H1 (cell line): ENCODE measurements around the gene TAF4. TPM values are rescaled to one million over a fixed set of nuclear protein-coding genes. Genes with fewer than 3 reads are reported as not detected.

Source experiments
- CTCF ChIA-PET: fragments of 300-600 bp; sonication (Branson Sonifier 250); formaldehyde crosslinking; loops from one replicate; lab custom pipeline; 2021; ENCODE audit not compliant: partially characterized antibody; lab: Charles Lee
- POLR2A ChIA-PET: fragments of 300-600 bp; sonication (Branson Sonifier 250); formaldehyde crosslinking; loops from one replicate; lab custom pipeline; 2021; ENCODE audit warnings: inconsistent platforms; ENCODE audit not compliant: partially characterized antibody; lab: Charles Lee
- DNase-seq, 2 experiments: peaks; one replicate each; pipeline versions ENCODE4 v3.0.0 to v3.0.0-alpha.2; 2010 to 2022; ENCODE audit warnings: low spot score in 2 of 2, low read depth in 1 of 2, mixed read lengths in 1 of 2
- FAIRE-seq: peaks from 2 replicates; lab custom pipeline; 2011; peaks lifted over from hg19 to GRCh38; lab: Jason Lieb, UNC
- H2AFZ ChIP-seq: 2 replicates; pipeline ENCODE4 v1.8.1; 2012; ENCODE audit warnings: low read length, inconsistent platforms
- H2AK5ac ChIP-seq: 2 replicates; pipeline ENCODE4 v1.6.1; 2013; ENCODE audit warnings: low read depth, low read length
- H2BK120ac ChIP-seq: replicated peaks from 2 replicates; pipeline ENCODE3; 2013; ENCODE audit warnings: low read depth, low read length, inconsistent platforms
- H2BK12ac ChIP-seq: 2 replicates; pipeline ENCODE4 v1.6.1; 2013; ENCODE audit warnings: low read depth, low read length
- H2BK15ac ChIP-seq: 2 replicates; pipeline ENCODE4 v1.6.1; 2013; ENCODE audit warnings: low read length
- H2BK20ac ChIP-seq: 2 replicates; pipeline ENCODE4 v1.6.1; 2013; ENCODE audit warnings: low read length
- H2BK5ac ChIP-seq: 2 replicates; pipeline ENCODE4 v1.6.1; 2013; ENCODE audit warnings: low read depth, low read length
- H3K14ac ChIP-seq: 2 replicates; pipeline ENCODE4 v1.6.1; 2013; ENCODE audit warnings: inconsistent platforms; ENCODE audit not compliant: insufficient read length
- H3K18ac ChIP-seq: 2 replicates; pipeline ENCODE4 v1.6.1; 2013; ENCODE audit warnings: low read length; ENCODE audit errors: extremely low read depth
- H3K23ac ChIP-seq: 2 replicates; pipeline ENCODE4 v1.6.1; 2013; ENCODE audit warnings: inconsistent platforms; ENCODE audit not compliant: insufficient read length
- H3K23me2 ChIP-seq: 2 replicates; pipeline ENCODE4 v1.6.1; 2013; ENCODE audit warnings: low read depth, low read length
- H3K27ac ChIP-seq: 2 replicates; pipeline ENCODE4 v1.6.1; 2011; ENCODE audit warnings: low read depth, low read length, inconsistent platforms
- H3K27me3 ChIP-seq, 4 experiments: replicated peaks in 1 of 4; 1 replicate in 1 of 4; 2 replicates in 3 of 4; pipeline versions ENCODE4 v1.6.1 to v1.8.1; 2011 to 2013; ENCODE audit warnings: low read length in 3 of 4, mild to moderate bottlenecking in 3 of 4, inconsistent platforms in 2 of 4, mixed read lengths in 2 of 4, moderate library complexity in 1 of 4; ENCODE audit not compliant: control insufficient read depth in 3 of 4, insufficient read depth in 3 of 4; ENCODE audit errors: extremely low read depth in 1 of 4
- H3K36me3 ChIP-seq, 4 experiments: 2 replicates each; pipeline versions ENCODE4 v1.6.1 to v1.8.1; 2011 to 2013; ENCODE audit warnings: mild to moderate bottlenecking in 4 of 4, low read length in 3 of 4, moderate library complexity in 2 of 4, control low read depth in 1 of 4, inconsistent platforms in 1 of 4; ENCODE audit not compliant: insufficient read depth in 4 of 4, control insufficient read depth in 2 of 4
- H3K4ac ChIP-seq: replicated peaks from 2 replicates; pipeline ENCODE3; 2013; ENCODE audit warnings: low read length, low read depth, mixed read lengths, inconsistent platforms; ENCODE audit not compliant: insufficient read length
- H3K4me1 ChIP-seq, 4 experiments: replicated peaks in 1 of 4; 1 replicate in 1 of 4; 2 replicates in 3 of 4; pipeline versions ENCODE4 v1.6.1 to v1.8.1; 2011 to 2013; ENCODE audit warnings: low read length in 3 of 4, inconsistent platforms in 2 of 4, mixed read lengths in 1 of 4; ENCODE audit not compliant: insufficient read depth in 4 of 4, control insufficient read depth in 3 of 4
- H3K4me2 ChIP-seq, 2 experiments: 2 replicates each; pipeline versions ENCODE4 v1.6.1 to v1.8.1; 2011 to 2013; ENCODE audit warnings: low read depth in 2 of 2, low read length in 2 of 2, control low read depth in 1 of 2, inconsistent platforms in 1 of 2, mild to moderate bottlenecking in 1 of 2; ENCODE audit not compliant: insufficient read depth in 1 of 2
- H3K4me3 ChIP-seq, 4 experiments: fragments of 200-600, 300-600 bp in 1 of 4; sonication (generic), shearing (Covaris generic), sonication (Bioruptor Twin) in 1 of 4; 2 replicates each; pipeline versions ENCODE4 v1.5.1 to v1.8.1; 2011 to 2016; ENCODE audit warnings: low read length in 4 of 4, low read depth in 3 of 4, control low read depth in 2 of 4, inconsistent platforms in 2 of 4, mild to moderate bottlenecking in 2 of 4, mixed read lengths in 1 of 4, moderate library complexity in 1 of 4; ENCODE audit not compliant: insufficient read depth in 2 of 4; ENCODE audit errors: extremely low read depth in 1 of 4
- H3K56ac ChIP-seq: replicated peaks from 2 replicates; pipeline ENCODE3; 2013; ENCODE audit warnings: low read depth, mild to moderate bottlenecking, mixed read lengths, low read length, inconsistent platforms; ENCODE audit not compliant: insufficient read length
- H3K79me1 ChIP-seq: 2 replicates; pipeline ENCODE4 v1.6.1; 2013; ENCODE audit warnings: low read depth, low read length, control low read depth
- H3K79me2 ChIP-seq, 2 experiments: 2 replicates each; pipeline versions ENCODE4 v1.6.1 to v1.8.1; 2012 to 2013; ENCODE audit warnings: low read length in 2 of 2, mild to moderate bottlenecking in 2 of 2, inconsistent platforms in 1 of 2; ENCODE audit not compliant: insufficient read depth in 2 of 2, control insufficient read depth in 1 of 2
- H3K9ac ChIP-seq, 4 experiments: replicated peaks in 1 of 4; 1 replicate in 1 of 4; 2 replicates in 3 of 4; pipeline versions ENCODE4 v1.6.1 to v1.8.1; 2011 to 2013; ENCODE audit warnings: low read depth in 3 of 4, low read length in 3 of 4, control low read depth in 2 of 4, mild to moderate bottlenecking in 2 of 4, moderate library complexity in 2 of 4, inconsistent platforms in 1 of 4; ENCODE audit errors: extremely low read depth in 1 of 4
- H3K9me3 ChIP-seq, 2 experiments: 2 replicates each; pipeline versions ENCODE4 v1.6.1 to v1.8.1; 2012 to 2013; ENCODE audit warnings: mild to moderate bottlenecking in 2 of 2, moderate library complexity in 2 of 2, control low read depth in 1 of 2, inconsistent platforms in 1 of 2, low read depth in 1 of 2, low read length in 1 of 2, mixed read lengths in 1 of 2; ENCODE audit not compliant: insufficient read depth in 2 of 2
- H4K20me1 ChIP-seq, 2 experiments: replicated peaks in 1 of 2; 2 replicates each; pipeline versions ENCODE3 to v1.8.1; 2011 to 2013; ENCODE audit warnings: inconsistent platforms in 2 of 2, low read length in 2 of 2, mild to moderate bottlenecking in 1 of 2; ENCODE audit not compliant: insufficient read depth in 2 of 2, control insufficient read depth in 1 of 2
- H4K5ac ChIP-seq: 2 replicates; pipeline ENCODE4 v1.6.1; 2013; ENCODE audit warnings: low read length, low read depth, mixed read lengths, inconsistent platforms; ENCODE audit not compliant: insufficient read length
- H4K8ac ChIP-seq: 2 replicates; pipeline ENCODE4 v1.8.0; 2013; ENCODE audit warnings: mild to moderate bottlenecking, moderate library complexity, low read length, inconsistent platforms; ENCODE audit not compliant: insufficient read depth; ENCODE audit errors: extremely low read depth
- H4K91ac ChIP-seq: replicated peaks from 2 replicates; pipeline ENCODE3; 2013; ENCODE audit warnings: low read length, mixed read lengths, inconsistent platforms; ENCODE audit not compliant: insufficient read length
- ASH2L ChIP-seq: fragments of 200-600, 300-600 bp; sonication (generic); IDR thresholded peaks from one replicate; pipeline ENCODE4 v1.7.1; 2017; ENCODE audit warnings: low read length
- CHD1 ChIP-seq: IDR thresholded peaks from 2 replicates; pipeline ENCODE4 v1.6.1; 2012; ENCODE audit warnings: low read depth, low read length, improper control_type of control experiment
- EGR1 ChIP-seq: IDR thresholded peaks from 2 replicates; pipeline ENCODE4 v1.6.1; 2011; ENCODE audit warnings: low read depth, low read length, borderline replicate concordance
- MAFK ChIP-seq: IDR thresholded peaks from 2 replicates; pipeline ENCODE4 v1.6.1; 2012; ENCODE audit warnings: low read depth, mild to moderate bottlenecking, improper control_type of control experiment, low read length
- RBBP5 ChIP-seq: IDR thresholded peaks from 2 replicates; pipeline ENCODE4 v1.7.1; 2012; ENCODE audit warnings: low read depth, mild to moderate bottlenecking, inconsistent platforms, low read length, moderate library complexity, borderline replicate concordance
- SP4 ChIP-seq: IDR thresholded peaks from 2 replicates; pipeline ENCODE4 v1.6.1; 2012; ENCODE audit warnings: low read length, inconsistent platforms
- TBP ChIP-seq: IDR thresholded peaks from 2 replicates; pipeline ENCODE4 v1.6.1; 2011; ENCODE audit warnings: low read depth, low read length, improper control_type of control experiment
- ZNF274 ChIP-seq: IDR thresholded peaks from 2 replicates; pipeline ENCODE4 v1.7.0; 2012; ENCODE audit warnings: low read length, borderline replicate concordance; ENCODE audit errors: extremely low read depth
- WGBS, 2 experiments: shearing (Covaris generic) in 1 of 2; methylation state at CpG; one replicate each; pipeline versions ENCODE4 v1.1.6 to v1.1.7; 2013 to 2015; ENCODE audit warnings: low lambda C conversion rate in 2 of 2, mixed read lengths in 2 of 2, inconsistent platforms in 1 of 2, low coverage in 1 of 2, missing lambda C conversion rate in 1 of 2; ENCODE audit not compliant: insufficient replicate concordance in 2 of 2, insufficient coverage in 1 of 2, insufficient read length in 1 of 2; ENCODE audit errors: extremely low coverage in 1 of 2, missing lambda C conversion rate in 1 of 2; 5-methylcytosine and 5-hydroxymethylcytosine counted together
- polyA plus RNA-seq, 7 experiments: library from polyadenylated mRNA; depleted of rRNA in 3 of 7; stranded (reverse) in 5 of 7; unstranded in 2 of 7; fragments of >200 nt in 5 of 7; fragments of 200-250 nt in 2 of 7; gene quantifications; 1 replicate in 5 of 7; 2 replicates in 1 of 7; 4 replicates in 1 of 7; pipeline versions ENCODE4 v1.2.1 to v1.2.3, GENCODE V29; 2011 to 2013; ENCODE audit warnings: missing spikeins in 2 of 7, mixed read lengths in 2 of 7
- total RNA-seq: library from RNA; stranded (reverse); fragmentation: NEBNext Ultra II Directional; extraction: Animal tissue kit (Norgen Biotek cat#: 25700); gene quantifications from 2 replicates; pipeline ENCODE4 v1.2.1, GENCODE V29; 2021
- TF ChIP-seq, protein P1 (sequence below), 3 experiments: IDR thresholded peaks; 1 replicate in 2 of 3; 2 replicates in 1 of 3; pipeline versions ENCODE4 v1.5.1 to v1.6.1; 2011; ENCODE audit warnings: low read length in 3 of 3, mild to moderate bottlenecking in 3 of 3, inconsistent platforms in 2 of 3, low read depth in 1 of 3, moderate library complexity in 1 of 3; ENCODE audit not compliant: insufficient read depth in 1 of 3; ENCODE audit errors: control extremely low read depth in 1 of 3
- TF ChIP-seq, protein P2 (sequence below): IDR thresholded peaks from 2 replicates; pipeline ENCODE4 v1.6.1; 2012; ENCODE audit warnings: inconsistent platforms

Gene TAF4
- total and polyA plus RNA-seq, 2 of the 8 experiments (the other 6 are each of a cell fraction or from before 2014, with no cell fraction given): 16.0 to 30.1 TPM

DNA sequence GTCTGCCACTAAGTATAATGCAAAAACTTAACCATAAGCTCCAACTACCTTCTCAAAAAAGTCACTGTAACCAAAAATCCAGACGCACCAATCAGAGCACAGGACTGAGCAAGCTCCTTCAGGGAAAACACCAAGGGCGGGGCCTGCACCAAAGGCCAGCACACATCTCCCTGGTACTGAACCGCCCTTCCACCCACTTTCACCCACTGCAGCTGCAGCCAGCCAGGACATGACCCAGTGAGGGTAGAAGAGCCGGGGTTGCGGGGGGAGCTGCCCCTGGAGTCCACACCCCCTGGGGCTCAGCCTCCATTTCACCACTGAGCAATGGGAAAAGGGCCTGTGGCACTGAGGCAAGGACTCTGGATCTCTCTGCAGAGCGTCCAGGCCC lies 54.3 kb downstream of the TAF4 start:
- no peak overlapping the region for H4K5ac ChIP-seq
- H3K27ac ChIP-seq: no peak overlapping the region
- no peak overlapping the region for H3K4me3 ChIP-seq
- no peak for DNase-seq
- peaks cover 0 to 2% (median 0%) of the 10 kb centered on the region in 4 experiments; a peak in 3 of 7 replicates for H3K4me1 ChIP-seq
- H3K23me2 ChIP-seq: no peaks in the 10 kb centered on the region
- H2AK5ac ChIP-seq: no peak overlapping the region
- FAIRE-seq: no peak
- H3K4ac ChIP-seq: no peak overlapping the region
- peaks cover 7% of the 10 kb centered on the region for H3K79me1 ChIP-seq
- POLR2A ChIA-PET: interaction anchor here (0.6 to 1.9 kb wide), 16 partner anchors 8 to 137 kb away, joined by 3 to 13 read pairs (median 3); partner anchors contain the start of genes PSMA7, SS18L1 and TAF4
- H4K91ac ChIP-seq: no peak overlapping the region
- H2BK120ac ChIP-seq: no peak overlapping the region
- H3K9me3 ChIP-seq: no peaks in the 10 kb centered on the region
- H2BK12ac ChIP-seq: no peak overlapping the region
- no peak overlapping the region for H3K9ac ChIP-seq
- H3K18ac ChIP-seq: no peak overlapping the region
- peaks cover 13 to 24% of the 10 kb centered on the region in 2 experiments for H4K20me1 ChIP-seq
- H3K36me3 ChIP-seq: peaks cover 13 to 32% (median 25%) of the 10 kb centered on the region in 4 experiments; a peak in 7 of 8 replicates
- no peak overlapping the region for H3K4me2 ChIP-seq
- H2BK15ac ChIP-seq: no peak overlapping the region
- no peak overlapping the region for H3K23ac ChIP-seq
- H3K56ac ChIP-seq: no peak overlapping the region
- H2BK5ac ChIP-seq: no peak overlapping the region
- H3K79me2 ChIP-seq: peaks cover 0 to 29% of the 10 kb centered on the region in 2 experiments; a peak in 2 of 4 replicates
- H4K8ac ChIP-seq: peak overlapping the region; percentile 29; the same call in 1 of the 2 replicates
- no peaks in the 10 kb centered on the region for H3K27me3 ChIP-seq
- no peak overlapping the region for H3K14ac ChIP-seq
- CTCF ChIA-PET: interaction anchor here (0.5 to 3.3 kb wide), 37 partner anchors 9 to 270 kb away, joined by 3 to 41 read pairs (median 4); partner anchors contain the start of genes LSM14B, MTG2, PSMA7 and SS18L1
- 79% methylated on average over 6 of the region's 6 CpGs; no CpG with 5 or more reads in 1 of the 2 experiments for WGBS, 2 experiments
- no peak overlapping the region for H2BK20ac ChIP-seq
- H2AFZ ChIP-seq: no peak overlapping the region
- TF ChIP-seq, protein P1, sequence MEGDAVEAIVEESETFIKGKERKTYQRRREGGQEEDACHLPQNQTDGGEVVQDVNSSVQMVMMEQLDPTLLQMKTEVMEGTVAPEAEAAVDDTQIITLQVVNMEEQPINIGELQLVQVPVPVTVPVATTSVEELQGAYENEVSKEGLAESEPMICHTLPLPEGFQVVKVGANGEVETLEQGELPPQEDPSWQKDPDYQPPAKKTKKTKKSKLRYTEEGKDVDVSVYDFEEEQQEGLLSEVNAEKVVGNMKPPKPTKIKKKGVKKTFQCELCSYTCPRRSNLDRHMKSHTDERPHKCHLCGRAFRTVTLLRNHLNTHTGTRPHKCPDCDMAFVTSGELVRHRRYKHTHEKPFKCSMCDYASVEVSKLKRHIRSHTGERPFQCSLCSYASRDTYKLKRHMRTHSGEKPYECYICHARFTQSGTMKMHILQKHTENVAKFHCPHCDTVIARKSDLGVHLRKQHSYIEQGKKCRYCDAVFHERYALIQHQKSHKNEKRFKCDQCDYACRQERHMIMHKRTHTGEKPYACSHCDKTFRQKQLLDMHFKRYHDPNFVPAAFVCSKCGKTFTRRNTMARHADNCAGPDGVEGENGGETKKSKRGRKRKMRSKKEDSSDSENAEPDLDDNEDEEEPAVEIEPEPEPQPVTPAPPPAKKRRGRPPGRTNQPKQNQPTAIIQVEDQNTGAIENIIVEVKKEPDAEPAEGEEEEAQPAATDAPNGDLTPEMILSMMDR (IDR thresholded peaks at IDR 0.05; ENCODE audit: control extremely low read depth in 1 of 3, insufficient read depth in 1 of 3, low read depth in 1 of 3, low read length in 3 of 3): no peak
- TF ChIP-seq ZNF274 (no peak), TBP (no peak), CHD1 (no peak), EGR1 (no peak), RBBP5 (no peak), MAFK (no peak), ASH2L (no peak), SP4 (no peak)
- TF ChIP-seq, protein P2, sequence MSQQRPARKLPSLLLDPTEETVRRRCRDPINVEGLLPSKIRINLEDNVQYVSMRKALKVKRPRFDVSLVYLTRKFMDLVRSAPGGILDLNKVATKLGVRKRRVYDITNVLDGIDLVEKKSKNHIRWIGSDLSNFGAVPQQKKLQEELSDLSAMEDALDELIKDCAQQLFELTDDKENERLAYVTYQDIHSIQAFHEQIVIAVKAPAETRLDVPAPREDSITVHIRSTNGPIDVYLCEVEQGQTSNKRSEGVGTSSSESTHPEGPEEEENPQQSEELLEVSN: no peak
